GM21423 (cell line): ENCODE data around the gene TPX2.

Source experiments
- ATAC-seq: cut with Tn5 transposase; IDR thresholded peaks from one replicate; pipeline ENCODE4 v1.9.1; 2021; ENCODE audit warnings: mild to moderate bottlenecking, moderate library complexity; ENCODE audit not compliant: unreplicated experiment

TPX2 gene, protein sequence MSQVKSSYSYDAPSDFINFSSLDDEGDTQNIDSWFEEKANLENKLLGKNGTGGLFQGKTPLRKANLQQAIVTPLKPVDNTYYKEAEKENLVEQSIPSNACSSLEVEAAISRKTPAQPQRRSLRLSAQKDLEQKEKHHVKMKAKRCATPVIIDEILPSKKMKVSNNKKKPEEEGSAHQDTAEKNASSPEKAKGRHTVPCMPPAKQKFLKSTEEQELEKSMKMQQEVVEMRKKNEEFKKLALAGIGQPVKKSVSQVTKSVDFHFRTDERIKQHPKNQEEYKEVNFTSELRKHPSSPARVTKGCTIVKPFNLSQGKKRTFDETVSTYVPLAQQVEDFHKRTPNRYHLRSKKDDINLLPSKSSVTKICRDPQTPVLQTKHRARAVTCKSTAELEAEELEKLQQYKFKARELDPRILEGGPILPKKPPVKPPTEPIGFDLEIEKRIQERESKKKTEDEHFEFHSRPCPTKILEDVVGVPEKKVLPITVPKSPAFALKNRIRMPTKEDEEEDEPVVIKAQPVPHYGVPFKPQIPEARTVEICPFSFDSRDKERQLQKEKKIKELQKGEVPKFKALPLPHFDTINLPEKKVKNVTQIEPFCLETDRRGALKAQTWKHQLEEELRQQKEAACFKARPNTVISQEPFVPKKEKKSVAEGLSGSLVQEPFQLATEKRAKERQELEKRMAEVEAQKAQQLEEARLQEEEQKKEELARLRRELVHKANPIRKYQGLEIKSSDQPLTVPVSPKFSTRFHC

DNA sequence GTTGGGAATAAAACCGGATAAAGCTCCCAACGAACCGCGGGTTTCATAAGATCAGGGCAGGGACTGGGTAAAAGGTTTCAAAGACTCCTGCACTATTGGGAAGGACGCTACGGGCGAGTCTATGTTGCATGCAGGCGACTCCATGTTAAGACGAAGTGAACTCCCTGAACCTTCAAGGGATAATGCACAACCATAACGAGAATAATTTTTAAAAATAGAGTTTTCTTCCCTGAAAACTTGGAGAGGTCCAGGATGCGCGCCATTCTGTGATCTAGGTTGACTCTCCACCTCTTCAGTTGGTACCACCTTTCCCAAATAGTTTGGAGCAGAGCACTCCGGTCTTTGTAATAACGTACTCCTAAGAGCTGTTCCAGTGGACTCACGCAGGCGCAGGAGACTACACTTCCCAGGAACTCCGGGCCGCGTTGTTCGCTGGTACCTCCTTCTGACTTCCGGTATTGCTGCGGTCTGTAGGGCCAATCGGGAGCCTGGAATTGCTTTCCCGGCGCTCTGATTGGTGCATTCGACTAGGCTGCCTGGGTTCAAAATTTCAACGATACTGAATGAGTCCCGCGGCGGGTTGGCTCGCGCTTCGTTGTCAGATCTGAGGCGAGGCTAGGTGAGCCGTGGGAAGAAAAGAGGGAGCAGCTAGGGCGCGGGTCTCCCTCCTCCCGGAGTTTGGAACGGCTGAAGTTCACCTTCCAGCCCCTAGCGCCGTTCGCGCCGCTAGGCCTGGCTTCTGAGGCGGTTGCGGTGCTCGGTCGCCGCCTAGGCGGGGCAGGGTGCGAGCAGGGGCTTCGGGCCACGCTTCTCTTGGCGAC lies at the start of gene TPX2:
Gene TPX2, plus strand, starts transcription at position 562 of the 821 bp plus-strand sequence. CDS start 18,187 bp downstream, outside the sequence.
- ATAC-seq: peak; percentile 96

DNA sequence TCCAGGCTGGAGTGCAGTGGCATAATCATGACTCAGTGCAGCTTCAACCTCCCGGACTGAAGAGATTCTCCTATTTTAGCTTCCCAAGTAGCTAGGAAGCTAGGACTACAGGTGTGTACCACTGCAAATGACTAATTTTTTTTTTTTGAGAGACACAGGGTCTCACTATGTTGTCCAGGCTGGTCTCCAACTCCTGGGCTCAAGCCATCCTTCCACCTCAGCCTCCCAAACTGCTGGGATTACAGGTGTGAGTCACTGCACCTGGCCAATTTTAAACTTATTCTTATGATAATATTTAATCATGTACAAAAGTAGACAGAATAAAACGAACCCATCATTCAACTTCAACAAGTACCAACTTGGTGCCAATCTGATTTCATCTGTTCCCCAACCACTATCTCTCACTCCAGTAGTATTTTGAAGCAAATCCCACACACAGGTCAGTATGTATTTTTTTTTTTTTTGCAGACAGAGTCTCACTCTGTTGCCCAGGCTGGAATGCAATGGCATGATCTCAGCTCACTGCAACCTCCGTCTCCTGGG lies 48.9 kb upstream of the TPX2 start:
- no peak for ATAC-seq

DNA sequence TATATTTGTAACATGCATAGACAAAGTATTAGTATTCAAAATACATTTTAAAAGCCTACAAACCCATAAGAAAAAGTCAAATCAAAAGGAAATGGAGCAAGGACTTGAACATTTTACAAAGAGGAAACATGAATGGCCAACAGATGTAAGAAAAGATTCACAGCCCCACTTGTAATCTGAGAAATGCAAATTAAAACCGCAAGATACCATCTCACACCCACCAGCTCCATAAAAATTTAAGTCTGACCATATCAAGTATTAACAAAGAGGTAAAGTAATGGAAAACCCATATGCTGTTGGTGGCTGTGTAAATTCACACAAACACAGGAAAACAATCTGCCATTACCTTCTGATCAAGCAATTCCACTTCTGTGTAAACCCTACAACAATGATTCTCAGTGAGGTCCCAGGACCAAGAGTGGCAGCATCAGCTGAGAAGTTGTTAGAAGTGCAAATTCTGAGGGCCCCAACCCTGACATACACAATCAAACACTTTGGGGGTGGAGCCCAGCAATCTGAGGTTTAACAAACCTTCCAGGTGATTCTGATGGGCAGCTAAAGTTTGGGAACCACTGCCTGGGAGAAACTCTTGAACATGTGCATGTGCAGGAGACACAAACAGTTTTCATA lies 47.3 kb upstream of the TPX2 start:
- peak; percentile 58 for ATAC-seq

DNA sequence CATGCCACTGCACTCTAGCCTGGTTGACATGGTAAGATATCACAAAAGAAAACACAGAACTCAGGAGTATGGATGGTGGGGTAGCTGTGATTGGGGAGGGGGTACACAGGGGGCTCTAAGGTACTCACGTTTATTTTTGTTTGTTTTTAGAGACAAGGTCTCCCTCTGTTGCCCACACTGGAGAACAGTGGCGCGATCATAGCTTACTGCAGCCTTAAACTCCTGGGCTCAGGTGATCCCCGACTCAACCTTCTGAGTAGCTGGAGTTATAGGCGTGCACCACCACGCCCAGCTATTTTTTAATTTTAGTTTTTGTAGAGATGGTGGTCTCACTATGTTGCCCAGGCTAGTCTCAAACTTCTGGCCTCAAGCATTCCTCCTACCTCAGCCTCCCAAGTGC lies 45.7 kb upstream of the TPX2 start:
- no peak for ATAC-seq

DNA sequence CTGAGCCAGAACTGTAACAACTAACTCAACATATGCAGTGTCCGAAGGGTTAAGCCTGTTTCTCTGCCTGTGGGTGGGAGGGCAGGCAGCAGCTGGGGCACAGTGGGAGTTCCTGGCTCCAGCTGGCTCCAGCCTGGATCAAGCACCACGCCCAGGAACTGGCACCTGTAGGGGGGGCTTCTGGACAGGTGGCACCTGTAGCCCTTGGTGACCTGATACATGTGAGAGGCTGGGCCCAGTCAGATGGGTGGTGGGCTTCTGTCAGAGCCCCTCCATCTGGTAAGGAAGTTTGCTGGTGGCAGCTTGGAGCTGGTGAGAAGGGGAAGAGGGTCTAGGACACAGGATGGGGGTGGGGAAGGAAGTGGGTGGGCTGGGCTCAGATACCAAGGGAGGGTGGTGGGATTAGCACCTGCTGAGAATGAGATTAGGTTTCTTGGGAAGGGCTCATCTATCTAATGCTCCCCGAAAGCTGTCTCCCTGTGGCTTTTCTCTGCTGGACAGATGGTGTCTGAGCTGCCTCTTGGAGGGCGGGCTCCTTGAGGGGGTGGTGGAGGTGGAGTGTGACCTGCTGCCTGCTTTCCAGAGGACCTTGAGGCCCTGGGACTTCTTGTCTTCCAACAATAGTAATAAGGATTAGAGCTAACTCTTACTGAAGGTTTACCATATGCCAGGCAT lies 45.0 kb upstream of the TPX2 start:
- no peak for ATAC-seq

DNA sequence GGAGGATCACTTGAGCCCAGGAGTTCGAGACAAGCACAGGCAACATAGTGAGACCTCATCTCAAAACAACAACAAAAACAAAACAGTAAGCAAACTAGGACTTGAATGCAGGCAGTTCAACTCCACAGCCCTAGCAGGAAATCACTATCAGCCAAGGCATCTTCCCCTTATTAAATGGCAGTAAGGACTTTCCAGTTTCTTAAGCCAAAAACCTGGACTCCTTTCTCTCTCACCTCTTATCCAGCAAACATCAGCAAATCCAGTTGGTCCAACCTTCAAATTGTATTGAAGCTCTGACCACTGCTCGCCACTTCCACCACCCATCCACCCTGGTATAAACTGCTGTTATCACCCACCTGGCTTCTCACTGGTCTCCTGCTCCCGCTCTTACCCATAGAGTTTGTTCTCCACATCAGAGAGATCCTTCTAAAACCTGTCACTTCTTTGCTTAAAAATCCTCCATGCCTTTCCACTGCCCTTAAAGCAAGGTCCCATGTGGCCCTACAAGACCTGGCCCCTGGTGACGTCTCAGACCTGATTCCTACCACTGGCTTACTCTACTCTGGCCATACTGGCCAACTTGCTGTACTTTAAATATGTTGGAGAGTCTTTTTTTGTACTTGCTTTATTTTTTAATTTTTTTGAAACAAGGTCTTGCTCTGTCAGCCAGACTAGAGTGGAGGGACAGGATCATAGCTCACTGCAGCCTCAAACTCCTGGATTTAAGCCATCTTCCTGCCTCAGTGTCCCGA lies 44.1 kb upstream of the TPX2 start:
- ATAC-seq: no peak

DNA sequence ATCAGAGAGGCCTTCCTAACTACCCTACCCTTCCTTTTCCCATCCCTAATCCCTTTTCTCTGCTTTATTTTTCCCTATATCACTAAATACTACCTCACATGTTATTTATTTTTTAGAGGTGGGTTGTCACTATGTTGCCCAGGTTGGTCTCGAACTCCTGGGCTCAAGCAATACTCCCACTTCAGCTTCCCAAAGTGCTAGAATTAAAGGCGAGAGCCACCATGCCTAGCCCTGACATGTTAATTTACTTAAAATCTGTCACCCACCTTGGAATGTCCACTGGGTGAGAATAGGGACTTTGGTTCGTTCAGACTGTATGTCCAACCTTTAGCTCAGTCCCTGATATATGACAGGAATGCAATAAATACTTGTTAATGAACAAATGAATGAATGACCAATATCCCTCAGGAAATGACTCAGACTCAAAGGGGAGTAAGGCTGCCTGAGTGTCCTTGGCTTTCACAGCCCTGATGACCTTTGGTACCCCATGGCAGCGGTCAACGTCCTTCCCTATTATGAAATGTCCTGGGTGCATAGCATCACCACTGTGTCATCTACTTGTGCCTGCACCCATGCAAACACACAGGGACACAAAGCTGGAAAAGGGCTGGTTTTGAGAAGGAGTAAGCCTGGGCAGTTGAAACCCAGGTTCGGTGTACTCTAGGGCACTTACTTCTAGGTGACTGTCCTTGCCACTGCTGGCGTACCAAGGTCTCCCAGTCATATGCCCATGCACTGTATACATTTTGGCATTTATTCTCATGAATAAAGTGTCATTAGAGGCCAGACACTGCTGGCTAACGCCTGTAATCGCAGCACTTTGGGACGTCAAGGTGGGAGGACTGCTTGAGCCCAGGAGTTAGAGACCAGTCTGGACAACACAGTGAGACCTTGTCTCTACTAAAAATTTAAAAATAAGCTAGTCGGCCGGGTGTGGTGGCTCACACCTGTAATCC lies 43.0 kb upstream of the TPX2 start:
- no peak for ATAC-seq

DNA sequence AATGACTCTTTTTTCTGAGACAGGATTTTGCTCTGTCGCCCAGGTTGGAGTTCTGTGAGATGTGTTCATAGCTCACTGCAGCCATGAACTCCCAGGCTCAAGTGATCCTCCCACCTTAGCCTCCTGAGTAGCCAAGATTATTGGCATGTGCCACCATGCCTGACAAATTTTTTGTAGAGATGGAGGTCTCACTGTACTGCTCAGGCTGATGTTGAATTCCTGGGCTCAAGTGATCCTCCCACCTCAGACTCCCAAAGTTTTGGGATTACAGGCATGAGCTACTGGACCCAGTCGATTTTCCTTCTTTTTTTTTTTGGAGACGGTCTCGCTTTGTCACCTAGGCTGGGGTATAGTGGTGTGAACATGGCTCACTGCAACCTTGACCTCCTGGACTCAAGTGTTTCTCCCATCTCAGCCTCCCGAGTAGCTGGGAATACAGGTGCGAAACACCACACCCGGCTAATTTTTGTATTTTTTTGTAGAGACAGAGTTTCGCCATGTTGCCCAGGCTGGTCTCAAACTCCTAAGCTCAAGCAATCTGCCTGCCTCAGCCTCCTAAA lies 40.8 kb upstream of the TPX2 start:
- ATAC-seq: no peak

DNA sequence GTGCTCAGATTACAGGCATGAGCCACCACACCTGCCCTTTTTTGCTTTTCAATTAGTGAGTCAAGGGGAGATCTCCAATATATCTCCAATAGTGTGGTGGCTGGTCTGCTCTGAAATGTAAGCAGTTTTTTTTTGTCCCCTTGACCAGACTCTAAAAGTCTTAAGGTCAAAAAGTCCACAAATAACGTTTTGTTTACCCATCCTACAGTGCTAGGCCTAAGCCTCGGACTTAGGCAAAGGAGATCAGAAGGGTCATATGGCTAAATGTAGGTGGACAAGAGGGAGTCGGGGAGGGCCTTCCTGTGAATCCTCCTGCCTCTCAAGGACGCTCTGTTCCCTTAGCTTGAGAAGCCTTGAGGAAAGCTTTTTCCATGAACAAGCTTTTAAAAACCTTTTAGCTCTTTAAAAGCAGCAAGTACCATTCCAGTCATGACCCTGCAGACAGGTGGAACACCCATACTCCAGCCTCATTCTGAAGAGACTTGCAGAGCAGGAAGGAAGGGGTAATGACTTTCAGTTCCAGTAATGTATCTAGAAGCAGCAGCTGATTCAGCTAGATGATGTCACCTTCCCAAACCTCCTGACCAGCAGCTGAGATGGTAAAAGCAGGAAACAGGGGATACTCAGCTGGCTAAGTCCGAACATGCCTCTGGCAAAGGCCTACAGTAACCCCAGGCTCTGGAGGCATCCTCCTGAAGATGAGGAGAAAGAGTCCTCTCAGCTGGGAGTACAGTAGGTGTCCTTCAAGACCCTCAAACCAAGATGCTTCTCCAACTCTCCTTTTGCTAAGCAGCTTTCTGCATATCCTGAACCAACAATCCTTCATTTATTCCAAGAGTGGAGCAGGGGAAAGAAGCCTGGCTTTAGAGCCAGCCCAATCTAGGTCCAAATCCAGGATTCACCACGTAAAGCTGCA lies 40.0 kb upstream of the TPX2 start:
- ATAC-seq: peak; percentile 94

DNA sequence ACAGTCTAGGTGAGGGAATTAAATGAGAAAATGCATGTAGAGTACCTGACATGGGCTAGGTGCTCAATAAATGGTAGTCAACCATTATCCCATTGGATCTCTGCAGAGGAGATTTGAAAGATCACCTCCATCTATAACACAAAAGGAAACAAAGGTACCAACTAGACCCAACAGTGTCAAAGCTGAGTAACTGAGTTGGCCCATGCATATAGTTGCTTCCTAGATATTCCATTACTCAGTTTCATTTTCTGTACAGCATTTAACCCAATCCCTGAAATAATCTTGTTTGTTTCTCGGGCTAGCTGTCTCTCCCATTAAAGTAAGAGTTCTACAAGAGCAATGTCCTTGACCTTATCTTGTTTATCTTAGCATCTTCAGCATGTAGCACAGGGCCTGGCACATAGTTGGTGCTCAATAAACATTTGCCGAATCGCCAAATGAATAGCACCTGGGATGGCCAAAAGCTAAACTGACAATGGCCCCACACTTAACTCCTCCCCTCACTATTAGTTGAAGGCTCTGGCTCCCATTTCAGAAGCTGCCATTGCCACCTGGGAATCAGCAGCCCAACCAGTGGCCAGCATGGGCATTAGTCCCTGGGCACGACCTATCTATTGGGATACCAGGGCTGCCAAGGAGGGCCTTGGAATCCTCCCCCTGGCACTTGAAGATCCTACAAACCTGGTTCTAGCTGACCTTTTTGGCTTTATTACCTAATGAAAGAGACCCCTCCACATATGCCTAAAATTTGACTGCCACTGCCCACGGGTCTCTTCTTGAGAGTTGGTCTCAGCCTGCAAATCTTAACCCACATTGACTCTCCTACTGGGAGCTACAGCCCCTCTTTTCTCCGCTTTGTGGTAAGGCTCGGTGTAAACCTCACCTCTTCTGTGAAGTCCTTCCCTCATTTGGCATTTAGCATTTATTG lies 39.0 kb upstream of the TPX2 start:
- no peak for ATAC-seq

DNA sequence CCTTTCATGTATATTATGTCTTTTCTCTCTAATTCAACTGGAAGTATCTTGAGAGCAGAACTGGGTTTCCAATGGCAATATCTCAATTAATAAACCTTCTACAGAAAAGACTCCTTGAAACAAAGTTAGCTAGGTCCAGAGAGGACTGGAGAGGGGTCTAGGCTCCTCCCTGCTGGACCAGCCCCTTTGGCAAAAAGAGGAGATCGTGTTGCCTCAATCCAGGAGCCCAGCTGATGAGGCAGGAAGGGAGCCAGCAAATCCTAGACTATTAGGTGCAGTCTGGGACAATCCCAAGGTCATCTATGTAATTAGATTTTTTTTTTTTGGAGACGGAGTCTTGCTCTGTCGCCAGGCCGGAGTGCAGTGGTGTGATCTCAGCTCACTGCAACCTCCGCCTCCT lies 38.3 kb upstream of the TPX2 start:
- no peak for ATAC-seq

DNA sequence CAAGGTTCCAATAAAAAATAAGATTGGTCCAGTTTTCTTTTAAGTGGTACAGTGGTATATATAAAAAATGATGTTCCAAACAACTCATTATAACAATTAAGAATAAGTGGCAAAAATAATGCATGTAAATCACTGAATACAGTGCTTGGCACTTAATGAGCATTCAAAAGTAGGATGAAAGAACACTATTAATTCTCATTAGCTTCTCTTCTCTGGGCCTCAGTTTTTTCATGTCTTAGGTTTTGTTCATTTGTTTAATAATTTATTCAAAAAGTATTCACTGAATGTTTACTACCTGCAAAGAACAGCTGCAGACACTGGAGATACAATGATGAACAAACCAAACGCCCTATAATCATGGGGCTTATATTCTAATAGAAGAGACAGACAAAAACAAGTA lies 37.5 kb upstream of the TPX2 start:
- ATAC-seq: no peak

DNA sequence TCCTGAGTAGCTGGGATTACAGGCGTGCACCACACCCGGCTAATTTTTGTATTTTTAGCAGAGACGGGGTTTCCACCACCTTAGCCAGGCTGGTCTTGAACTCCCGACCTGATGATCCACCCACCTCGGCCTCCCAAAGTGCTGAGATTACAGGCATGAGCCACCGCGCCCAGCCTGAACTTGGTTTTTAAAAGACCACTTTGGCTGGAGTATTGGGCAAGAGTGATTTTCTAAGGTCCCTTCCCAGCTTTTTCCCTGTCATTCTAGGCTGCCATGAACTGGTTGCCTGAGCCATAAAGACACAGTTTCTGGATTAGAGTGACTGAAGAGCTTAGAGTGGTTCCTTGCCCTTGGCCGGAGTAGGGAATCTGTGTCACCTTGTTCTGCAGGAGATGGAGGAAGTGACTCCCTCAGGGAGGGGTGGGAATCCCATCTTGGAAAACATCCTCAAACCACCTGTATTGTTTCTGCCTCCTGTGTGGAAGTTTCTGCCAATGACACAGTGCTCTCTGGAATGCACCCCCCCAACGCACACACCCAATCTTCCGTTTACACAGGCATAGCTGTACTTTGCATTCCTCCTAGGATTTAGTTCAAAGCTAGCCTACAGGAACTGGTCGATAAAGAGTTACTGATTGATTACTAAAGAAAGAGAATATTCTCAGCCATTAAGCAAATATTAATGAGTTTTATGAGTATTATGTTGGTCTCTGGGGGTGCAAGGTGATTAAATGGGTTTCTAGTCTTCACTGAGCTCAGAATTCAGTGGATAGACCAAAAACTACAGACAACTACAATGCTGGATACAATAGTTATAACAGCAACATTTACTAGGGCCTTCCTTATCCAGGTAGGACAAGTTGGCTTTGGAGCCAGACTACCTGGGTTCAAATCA lies 34.6 kb upstream of the TPX2 start:
- no peak for ATAC-seq

DNA sequence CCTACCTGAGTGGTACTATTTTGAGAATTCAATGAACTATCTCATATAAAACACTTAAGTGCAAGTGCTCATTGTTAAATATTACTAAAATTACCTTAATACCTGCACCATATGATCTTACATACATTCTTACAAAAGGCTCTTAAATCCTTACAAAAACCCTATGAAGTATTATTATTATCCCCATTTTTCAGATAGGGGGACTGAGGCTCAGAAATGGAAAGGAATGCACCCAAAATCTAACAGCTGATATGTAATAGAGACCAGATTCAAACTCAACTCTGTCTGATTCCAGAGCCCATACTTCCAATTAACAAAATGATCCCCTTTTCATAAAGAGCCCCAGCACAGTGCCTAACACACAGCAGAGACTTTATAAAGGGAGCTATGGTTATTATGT lies 33.9 kb upstream of the TPX2 start:
- no peak for ATAC-seq
